GM12891 (cell line): Measurements from ENCODE around the gene SMR3B.

Experiments
- PAX5 ChIP-seq: IDR thresholded peaks from 2 replicates; pipeline ENCODE4 v1.6.1; 2011; ENCODE audit warnings: low read length, moderate library complexity, mild to moderate bottlenecking; ENCODE audit not compliant: insufficient read depth, severe bottlenecking
- POLR2A ChIP-seq: IDR thresholded peaks from 2 replicates; pipeline ENCODE4 v1.6.1; 2011; ENCODE audit warnings: low read depth, low read length, control low read depth
- POLR2AphosphoS5 ChIP-seq: IDR thresholded peaks from 2 replicates; pipeline ENCODE4 v1.6.1; 2011; ENCODE audit warnings: low read depth, low read length, control low read depth
- POU2F2 ChIP-seq: IDR thresholded peaks from 2 replicates; pipeline ENCODE4 v1.6.1; 2011; ENCODE audit warnings: low read depth, mild to moderate bottlenecking, control low read depth, low read length, moderate library complexity
- TAF1 ChIP-seq: IDR thresholded peaks from 2 replicates; pipeline ENCODE4 v1.6.1; 2011; ENCODE audit warnings: low read depth, low read length, control low read depth

- TF ChIP-seq TAF1, result no peak
- TF ChIP-seq POLR2A, result no peak
- no peak for TF ChIP-seq POLR2AphosphoS5
- no peak for TF ChIP-seq PAX5
- no peak for TF ChIP-seq POU2F2
Observed at GRCh38 chr4:70337886-70338420, 45.0 kb upstream of the SMR3B start.
